ENCODE measurements around the gene CLINT1.
A peak's percentile ranks its signal among the peaks of the same experiment; 100 is the strongest.

CLINT1 gene

DNA sequence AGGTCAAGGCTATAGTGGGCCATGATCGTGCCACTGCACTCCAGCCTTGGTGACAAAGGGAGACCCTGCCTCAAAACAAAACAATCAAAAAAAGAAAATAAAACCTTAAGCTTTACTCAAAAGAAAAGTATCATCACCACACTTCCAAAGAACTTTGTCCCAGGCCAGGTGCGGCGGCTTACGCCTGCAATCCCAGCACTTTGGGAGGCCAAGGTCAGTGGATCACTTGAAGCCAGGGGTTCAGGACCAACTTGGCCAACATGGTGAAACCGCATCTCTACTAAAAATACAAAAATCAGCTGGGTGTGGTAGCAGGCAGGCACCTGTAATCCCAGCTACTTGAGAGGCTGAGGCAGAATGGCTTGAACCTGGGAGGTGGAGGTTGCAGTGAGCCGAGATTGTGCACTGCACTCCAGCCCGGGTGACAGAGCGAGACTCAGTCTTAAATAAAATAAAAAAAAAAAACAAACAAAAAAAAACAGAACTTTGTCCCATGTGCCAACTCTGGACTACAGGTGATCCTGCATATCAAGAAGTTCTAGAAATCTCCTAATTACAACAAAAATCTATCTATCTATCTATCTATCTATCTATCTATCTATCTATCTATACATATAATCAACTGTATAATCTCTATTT is 19.7 kb downstream of the CLINT1 start:
- H3K9ac ChIP-seq (ENCODE audit: low read length in 2 of 2), result no peak overlapping the region
- no peaks in the 10 kb centered on the region for H3K27me3 ChIP-seq (ENCODE audit: control insufficient read depth in 1 of 2, insufficient read depth in 2 of 2, low read length in 2 of 2)
- H3K27ac ChIP-seq (ENCODE audit: low read length), result no peak overlapping the region
- no peaks in the 10 kb centered on the region for H3K9me3 ChIP-seq (ENCODE audit: control insufficient read depth in 2 of 2, low read length in 2 of 2)
- peaks cover 3% of the 10 kb centered on the region for H3K4me1 ChIP-seq (ENCODE audit: control insufficient read depth, insufficient read depth, low read length)
- no peaks in the 10 kb centered on the region for H3K36me3 ChIP-seq (ENCODE audit: control insufficient read depth in 2 of 2, insufficient read depth in 2 of 2, low read length in 2 of 2)
- H3K4me3 ChIP-seq (ENCODE audit: low read length in 2 of 2), result no peak overlapping the region

DNA sequence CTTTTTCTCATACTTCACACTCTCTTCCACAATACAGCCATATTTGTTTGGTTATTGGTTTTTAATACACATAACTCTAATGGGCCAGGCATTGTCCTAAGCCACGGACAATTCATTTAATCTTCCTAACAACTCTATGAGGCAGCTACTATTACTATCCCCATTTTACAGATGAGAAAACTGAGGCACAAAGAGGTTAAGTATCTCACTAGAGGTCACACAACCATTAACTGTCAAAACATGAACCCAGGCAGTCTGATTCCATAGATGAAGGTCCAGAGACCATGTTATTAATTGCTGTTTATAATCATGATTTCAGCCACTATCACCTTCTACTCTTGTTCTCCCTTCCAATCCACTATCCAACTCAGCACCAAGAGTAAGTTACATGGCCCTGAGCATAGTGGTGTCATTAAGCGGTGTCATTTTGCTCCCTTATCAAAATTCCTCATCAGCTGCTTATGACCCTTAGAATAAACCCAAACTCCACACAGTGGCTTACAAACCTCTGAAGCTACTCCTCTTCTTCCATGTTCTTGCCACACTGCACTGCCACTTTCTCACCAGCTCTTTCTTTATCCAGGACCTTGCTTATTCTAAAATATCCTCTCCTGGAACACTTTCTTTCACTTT is 22.7 kb downstream of the CLINT1 start:
- Histone ChIP-seq H3K4me3 (ENCODE audit: low read length in 2 of 2) (no peak overlapping the region), H3K27ac (ENCODE audit: low read length) (no peak overlapping the region), H3K27me3 (ENCODE audit: control insufficient read depth in 1 of 2, insufficient read depth in 2 of 2, low read length in 2 of 2) (no peaks in the 10 kb centered on the region), H3K9ac (ENCODE audit: low read length in 2 of 2) (no peak overlapping the region), H3K36me3 (ENCODE audit: control insufficient read depth in 2 of 2, insufficient read depth in 2 of 2, low read length in 2 of 2) (no peaks in the 10 kb centered on the region), H3K9me3 (ENCODE audit: control insufficient read depth in 2 of 2, low read length in 2 of 2) (no peaks in the 10 kb centered on the region), H3K4me1 (ENCODE audit: control insufficient read depth, insufficient read depth, low read length) (peaks cover 5% of the 10 kb centered on the region)

DNA sequence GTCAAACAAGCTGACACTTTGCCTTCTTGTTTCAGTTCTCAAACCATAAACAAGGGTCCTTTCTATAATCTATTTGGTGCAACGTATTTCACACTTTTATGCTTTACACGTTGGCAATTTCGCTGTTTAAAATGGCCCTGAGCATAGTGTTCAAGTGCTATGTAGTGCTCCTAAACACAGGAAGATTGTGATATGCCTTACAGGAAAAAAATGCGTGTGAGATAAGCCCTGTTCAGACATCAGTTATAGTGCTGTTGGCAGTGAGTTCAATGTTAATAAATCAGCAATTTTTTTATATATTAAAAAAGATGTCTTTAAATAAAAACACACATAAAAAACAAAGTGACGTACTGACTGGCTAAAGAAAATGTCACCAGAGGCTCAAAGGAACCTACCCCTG is 23.9 kb downstream of the CLINT1 start:
- Histone ChIP-seq H3K9me3 (ENCODE audit: control insufficient read depth in 2 of 2, low read length in 2 of 2) (no peaks in the 10 kb centered on the region), H3K4me3 (ENCODE audit: low read length in 2 of 2) (no peak overlapping the region), H3K27me3 (ENCODE audit: control insufficient read depth in 1 of 2, insufficient read depth in 2 of 2, low read length in 2 of 2) (no peaks in the 10 kb centered on the region), H3K9ac (ENCODE audit: low read length in 2 of 2) (no peak overlapping the region), H3K36me3 (ENCODE audit: control insufficient read depth in 2 of 2, insufficient read depth in 2 of 2, low read length in 2 of 2) (no peaks in the 10 kb centered on the region), H3K4me1 (ENCODE audit: control insufficient read depth, insufficient read depth, low read length) (peaks cover 5% of the 10 kb centered on the region), H3K27ac (ENCODE audit: low read length) (no peak overlapping the region)

DNA sequence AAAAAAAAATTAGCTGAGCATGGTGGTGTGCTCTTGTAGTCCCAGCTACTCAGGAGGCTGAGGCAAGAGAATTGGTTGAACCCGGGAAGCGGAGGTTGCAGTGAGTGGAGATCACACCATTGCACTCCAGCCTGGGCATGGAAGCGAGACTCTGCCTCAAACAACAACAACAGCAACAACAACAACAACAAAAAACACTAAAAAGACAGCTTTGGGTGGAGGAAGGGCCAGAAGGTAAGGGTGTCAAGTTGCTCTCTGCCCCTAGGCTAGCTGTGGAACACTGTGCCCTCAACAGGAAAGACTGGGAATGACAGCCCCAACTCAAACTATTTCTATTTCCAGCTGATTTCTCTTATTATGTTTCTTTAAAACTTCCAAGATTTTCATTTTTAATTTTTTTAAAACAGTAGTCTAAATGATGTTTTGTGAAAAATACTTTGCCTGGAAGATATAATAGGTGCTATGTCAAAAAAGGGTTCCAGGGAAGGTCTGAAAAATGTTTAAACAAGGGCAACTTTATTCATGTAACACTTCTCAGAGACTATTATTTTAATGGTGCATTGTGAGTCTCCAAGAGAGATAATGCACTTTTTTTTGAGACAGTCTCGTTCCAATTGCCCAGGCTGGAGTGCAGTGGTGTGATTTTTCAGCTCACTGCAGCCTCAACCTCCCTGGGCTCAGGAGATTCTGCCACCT is 29.9 kb downstream of the CLINT1 start:
- no peaks in the 10 kb centered on the region for H3K9me3 ChIP-seq (ENCODE audit: control insufficient read depth in 2 of 2, low read length in 2 of 2)
- H3K36me3 ChIP-seq (ENCODE audit: control insufficient read depth in 2 of 2, insufficient read depth in 2 of 2, low read length in 2 of 2), result no peaks in the 10 kb centered on the region
- no peak overlapping the region for H3K9ac ChIP-seq (ENCODE audit: low read length in 2 of 2)
- H3K4me3 ChIP-seq (ENCODE audit: low read length in 2 of 2), result no peak overlapping the region
- H3K27me3 ChIP-seq (ENCODE audit: control insufficient read depth in 1 of 2, insufficient read depth in 2 of 2, low read length in 2 of 2), result no peaks in the 10 kb centered on the region
- peak overlapping the region; percentile 32 for H3K27ac ChIP-seq (ENCODE audit: low read length)
- H3K4me1 ChIP-seq (ENCODE audit: control insufficient read depth, insufficient read depth, low read length), result peaks cover 11% of the 10 kb centered on the region

DNA sequence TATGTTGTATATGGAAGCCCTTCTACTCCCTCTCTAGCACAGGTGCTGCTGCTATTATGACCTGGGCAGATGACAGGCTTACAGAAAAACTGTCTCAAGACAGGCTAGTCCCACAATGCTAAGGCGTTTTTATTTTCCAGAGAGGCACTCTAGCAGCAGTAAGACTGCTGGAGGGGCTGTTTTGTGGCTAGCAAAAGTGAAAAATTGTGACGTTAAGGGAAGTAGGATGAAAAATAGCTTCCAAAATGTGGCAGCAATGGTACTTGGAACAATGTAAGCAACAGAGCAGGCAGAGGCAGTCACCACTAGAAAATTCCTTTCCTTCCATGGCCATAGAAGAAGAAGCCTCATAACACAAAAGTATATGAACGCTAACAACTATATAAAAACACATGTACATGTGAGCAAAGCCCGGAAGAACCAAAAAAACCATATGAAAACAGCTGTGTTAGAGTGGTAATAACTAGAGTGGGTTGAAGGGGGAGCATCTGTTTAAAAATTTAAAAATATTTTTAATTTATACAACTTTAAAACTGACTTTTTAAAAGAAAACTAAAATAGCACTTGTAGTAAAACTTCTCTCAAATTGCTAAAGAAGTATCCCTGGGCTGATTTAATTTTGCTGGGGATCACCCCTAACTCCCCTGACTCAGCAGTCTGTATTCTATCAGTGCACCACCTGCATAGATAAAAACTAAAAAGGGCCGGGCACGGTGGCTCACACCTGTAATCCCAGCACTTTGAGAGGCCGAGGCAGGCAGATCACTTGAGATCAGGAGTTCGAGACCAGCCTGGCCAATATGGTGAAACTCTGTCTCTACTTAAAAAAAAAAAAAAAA is 30.6 kb downstream of the CLINT1 start:
- Histone ChIP-seq H3K4me3 (ENCODE audit: low read length in 2 of 2) (peak overlapping the region in 1 of 2 donors; percentile 26), H3K27ac (ENCODE audit: low read length) (peak overlapping the region; percentile 78), H3K36me3 (ENCODE audit: control insufficient read depth in 2 of 2, insufficient read depth in 2 of 2, low read length in 2 of 2) (no peaks in the 10 kb centered on the region), H3K27me3 (ENCODE audit: control insufficient read depth in 1 of 2, insufficient read depth in 2 of 2, low read length in 2 of 2) (no peaks in the 10 kb centered on the region), H3K9me3 (ENCODE audit: control insufficient read depth in 2 of 2, low read length in 2 of 2) (no peaks in the 10 kb centered on the region), H3K9ac (ENCODE audit: low read length in 2 of 2) (peak overlapping the region; percentile 47 to 58), H3K4me1 (ENCODE audit: control insufficient read depth, insufficient read depth, low read length) (peaks cover 9% of the 10 kb centered on the region)

DNA sequence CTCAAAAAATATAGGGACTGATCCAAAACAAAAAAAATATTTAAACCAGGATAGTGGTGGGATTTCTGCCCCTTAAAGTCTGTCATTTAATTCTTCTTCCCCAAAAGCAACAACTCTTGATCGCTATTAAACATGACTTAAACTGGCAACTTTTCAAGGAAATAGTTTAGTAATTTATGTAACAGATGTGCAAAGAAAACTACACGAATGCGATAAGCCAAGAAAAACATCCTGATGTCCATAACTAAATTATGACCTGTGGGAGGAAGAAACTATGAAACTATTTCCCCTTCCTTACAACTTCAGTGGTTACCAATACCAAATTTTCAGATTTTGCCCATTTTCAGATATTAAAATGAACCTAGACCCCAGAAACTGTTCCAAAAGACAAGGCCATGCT is 31.5 kb downstream of the CLINT1 start:
- no peaks in the 10 kb centered on the region for H3K27me3 ChIP-seq (ENCODE audit: control insufficient read depth in 1 of 2, insufficient read depth in 2 of 2, low read length in 2 of 2)
- H3K27ac ChIP-seq (ENCODE audit: low read length), result peak overlapping the region; percentile 78
- peak overlapping the region in 1 of 2 donors; percentile 9 for H3K4me3 ChIP-seq (ENCODE audit: low read length in 2 of 2)

DNA sequence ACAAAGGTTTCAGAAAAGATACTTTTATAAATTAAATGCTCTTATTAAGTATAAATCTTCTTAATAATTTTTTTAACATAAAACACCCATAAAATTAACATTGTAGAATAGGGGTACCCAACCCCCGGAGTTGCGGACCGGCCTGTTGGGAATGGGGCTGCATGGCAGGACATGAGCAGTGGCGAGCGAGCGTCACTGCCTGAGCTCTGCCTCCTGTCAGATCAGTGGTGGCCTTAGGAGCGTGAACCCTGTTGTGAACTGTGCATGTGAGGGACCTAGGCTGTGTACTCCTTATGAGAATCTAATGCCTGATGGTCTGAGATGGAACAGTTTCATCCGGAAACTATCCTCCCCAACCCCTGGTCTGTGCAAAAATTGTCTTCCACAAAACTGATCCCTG is 35.3 kb downstream of the CLINT1 start:
- no peak overlapping the region for H3K9ac ChIP-seq (ENCODE audit: low read length in 2 of 2)
- H3K4me1 ChIP-seq (ENCODE audit: control insufficient read depth, insufficient read depth, low read length), result peaks cover 19% of the 10 kb centered on the region

More for the DNA sequence above, 31.5 kb downstream of the CLINT1 start:
- peaks cover 9% of the 10 kb centered on the region for H3K4me1 ChIP-seq (ENCODE audit: control insufficient read depth, insufficient read depth, low read length)
- H3K9ac ChIP-seq (ENCODE audit: low read length in 2 of 2), result peak overlapping the region in 1 of 2 donors; percentile 47
- H3K9me3 ChIP-seq (ENCODE audit: control insufficient read depth in 2 of 2, low read length in 2 of 2), result no peaks in the 10 kb centered on the region
- no peaks in the 10 kb centered on the region for H3K36me3 ChIP-seq (ENCODE audit: control insufficient read depth in 2 of 2, insufficient read depth in 2 of 2, low read length in 2 of 2)

DNA sequence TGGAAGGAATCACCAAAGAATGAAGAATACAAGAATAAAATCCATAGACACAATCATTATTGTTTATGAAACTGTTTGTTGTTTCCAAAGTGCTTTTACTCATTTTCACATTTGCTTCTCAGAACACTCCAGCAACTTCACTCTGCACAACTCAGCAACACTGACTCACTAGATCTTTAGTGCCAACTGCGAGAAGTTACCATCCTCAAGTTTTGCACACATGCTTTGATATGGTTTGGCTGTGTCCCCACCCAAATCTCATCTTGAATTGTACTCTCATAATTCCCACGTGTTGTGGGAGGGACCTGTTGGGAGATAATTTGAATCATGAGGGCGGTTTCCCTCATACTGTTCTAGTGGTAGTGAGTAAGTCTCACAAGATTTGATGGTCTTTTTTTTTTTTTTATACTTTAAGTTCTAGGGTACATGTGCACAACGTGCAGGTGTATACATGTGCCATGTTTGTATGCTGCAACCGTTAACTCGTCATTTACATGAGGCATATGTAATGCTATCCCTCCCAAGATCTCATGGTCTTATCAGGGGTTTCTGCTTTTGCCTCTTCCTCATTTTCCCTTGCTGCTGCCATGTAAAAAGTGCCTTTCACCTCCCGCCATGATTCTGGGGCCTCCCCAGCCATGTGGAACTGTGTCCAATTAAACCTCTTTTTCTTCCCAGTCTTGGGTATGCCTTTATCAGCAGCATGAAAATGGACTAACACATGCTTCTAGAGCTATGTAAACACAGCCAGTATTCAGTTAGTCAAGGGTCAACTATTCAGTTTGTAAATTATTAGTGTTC is 36.9 kb downstream of the CLINT1 start:
- H3K27me3 ChIP-seq (ENCODE audit: control insufficient read depth in 1 of 2, insufficient read depth in 2 of 2, low read length in 2 of 2), result no peaks in the 10 kb centered on the region
- H3K4me3 ChIP-seq (ENCODE audit: low read length in 2 of 2), result peak overlapping the region in 1 of 2 donors; percentile 23
- H3K9ac ChIP-seq (ENCODE audit: low read length in 2 of 2), result no peak overlapping the region
- peak overlapping the region; percentile 1 for H3K27ac ChIP-seq (ENCODE audit: low read length)
- no peaks in the 10 kb centered on the region for H3K36me3 ChIP-seq (ENCODE audit: control insufficient read depth in 2 of 2, insufficient read depth in 2 of 2, low read length in 2 of 2)
- H3K9me3 ChIP-seq (ENCODE audit: control insufficient read depth in 2 of 2, low read length in 2 of 2), result no peaks in the 10 kb centered on the region
- H3K4me1 ChIP-seq (ENCODE audit: control insufficient read depth, insufficient read depth, low read length), result peaks cover 14% of the 10 kb centered on the region

More for the DNA sequence above, 35.3 kb downstream of the CLINT1 start:
- no peak overlapping the region for H3K27ac ChIP-seq (ENCODE audit: low read length)
- H3K9me3 ChIP-seq (ENCODE audit: control insufficient read depth in 2 of 2, low read length in 2 of 2), result no peaks in the 10 kb centered on the region
- H3K4me3 ChIP-seq (ENCODE audit: low read length in 2 of 2), result no peak overlapping the region
- H3K36me3 ChIP-seq (ENCODE audit: control insufficient read depth in 2 of 2, insufficient read depth in 2 of 2, low read length in 2 of 2), result no peaks in the 10 kb centered on the region
- no peaks in the 10 kb centered on the region for H3K27me3 ChIP-seq (ENCODE audit: control insufficient read depth in 1 of 2, insufficient read depth in 2 of 2, low read length in 2 of 2)

DNA sequence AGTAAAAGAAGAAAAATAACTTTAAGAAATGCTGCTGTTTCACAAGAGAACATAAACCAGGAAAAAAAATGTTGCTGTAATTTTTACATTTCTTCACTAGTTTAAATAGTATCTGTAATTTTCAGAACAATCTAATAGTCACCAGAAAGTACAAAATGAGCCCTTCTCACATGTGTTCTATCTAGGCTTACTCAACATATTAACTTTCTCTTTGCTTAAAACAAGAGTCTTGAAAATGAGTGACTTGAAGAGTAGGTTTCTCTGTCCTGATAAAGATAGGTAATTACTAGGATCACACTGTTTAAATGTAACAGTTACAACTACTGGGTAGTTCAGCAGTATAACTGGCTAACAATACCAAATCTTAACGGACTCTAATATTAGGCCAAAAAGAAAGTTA is 37.5 kb downstream of the CLINT1 start:
- H3K27me3 ChIP-seq (ENCODE audit: control insufficient read depth in 1 of 2, insufficient read depth in 2 of 2, low read length in 2 of 2), result no peaks in the 10 kb centered on the region
- H3K9ac ChIP-seq (ENCODE audit: low read length in 2 of 2), result no peak overlapping the region
- H3K4me3 ChIP-seq (ENCODE audit: low read length in 2 of 2), result no peak overlapping the region
- H3K4me1 ChIP-seq (ENCODE audit: control insufficient read depth, insufficient read depth, low read length), result peaks cover 14% of the 10 kb centered on the region
- no peaks in the 10 kb centered on the region for H3K9me3 ChIP-seq (ENCODE audit: control insufficient read depth in 2 of 2, low read length in 2 of 2)
- peak overlapping the region; percentile 1 for H3K27ac ChIP-seq (ENCODE audit: low read length)
- H3K36me3 ChIP-seq (ENCODE audit: control insufficient read depth in 2 of 2, insufficient read depth in 2 of 2, low read length in 2 of 2), result no peaks in the 10 kb centered on the region

Data from stomach smooth muscle (tissue), 2 donors.